ENCODE data around the gene SOBP.

SOBP gene

GRCh38 chr6:107692351-107692750 is 202.4 kb downstream of the SOBP start:
- no peak for DNase-seq (ENCODE audit: low spot score)
- in situ Hi-C loops (cut with MboI; ENCODE audit: low pct_unique_long_range_greater_than_20kb, low sequenced_read_pairs, unreplicated experiment), result loop anchor here (25.0 kb wide), 2 partner anchors 345 to 380 kb away; no protein-coding TSS in a partner anchor
- TF ChIP-seq CTCF (IDR thresholded peaks at IDR 0.05; ENCODE audit: extremely low read depth, insufficient read depth, missing control alignments), result no peak

- TF ChIP-seq CTCF (IDR thresholded peaks at IDR 0.05; ENCODE audit: extremely low read depth, insufficient read depth, missing control alignments), result no peak
- DNase-seq (ENCODE audit: low spot score), result no peak
- in situ Hi-C loops (cut with MboI; ENCODE audit: low pct_unique_long_range_greater_than_20kb, low sequenced_read_pairs, unreplicated experiment), result loop anchor here (25.0 kb wide), 2 partner anchors 342 to 383 kb away; no protein-coding TSS in a partner anchor
These were observed 205.3 kb downstream of the SOBP start for GRCh38 chr6:107695061-107695720.

GRCh38 chr6:107697682-107698081 is 207.8 kb downstream of the SOBP start:
- no peak for TF ChIP-seq CTCF (IDR thresholded peaks at IDR 0.05; ENCODE audit: extremely low read depth, insufficient read depth, missing control alignments)
- in situ Hi-C loops (cut with MboI; ENCODE audit: low pct_unique_long_range_greater_than_20kb, low sequenced_read_pairs, unreplicated experiment), result loop anchor here (25.0 kb wide), 2 partner anchors 340 to 385 kb away; no protein-coding TSS in a partner anchor
- DNase-seq (ENCODE audit: low spot score), result no peak

GRCh38 chr6:107698146-107698545 is 208.2 kb downstream of the SOBP start:
- no peak for TF ChIP-seq CTCF (IDR thresholded peaks at IDR 0.05; ENCODE audit: extremely low read depth, insufficient read depth, missing control alignments)
- no peak for DNase-seq (ENCODE audit: low spot score)
- in situ Hi-C loops (cut with MboI; ENCODE audit: low pct_unique_long_range_greater_than_20kb, low sequenced_read_pairs, unreplicated experiment), result loop anchor here (25.0 kb wide), 2 partner anchors 339 to 386 kb away; no protein-coding TSS in a partner anchor

GRCh38 chr6:107699254-107699653 is 209.3 kb downstream of the SOBP start:
- TF ChIP-seq CTCF (IDR thresholded peaks at IDR 0.05; ENCODE audit: extremely low read depth, insufficient read depth, missing control alignments), result no peak
- in situ Hi-C loops (cut with MboI; ENCODE audit: low pct_unique_long_range_greater_than_20kb, low sequenced_read_pairs, unreplicated experiment), result loop anchor here (25.0 kb wide), 2 partner anchors 338 to 387 kb away; no protein-coding TSS in a partner anchor
- DNase-seq (ENCODE audit: low spot score), result no peak

GRCh38 chr6:107699697-107700325 is 209.9 kb downstream of the SOBP start:
- in situ Hi-C loops (cut with MboI; ENCODE audit: low pct_unique_long_range_greater_than_20kb, low sequenced_read_pairs, unreplicated experiment), result loop anchor here (25.0 kb wide), 2 partner anchors 337 to 388 kb away; no protein-coding TSS in a partner anchor
- no peak for DNase-seq (ENCODE audit: low spot score)

More at GRCh38 chr6:107699697-107700325, 209.9 kb downstream of the SOBP start:
- no peak for TF ChIP-seq CTCF (IDR thresholded peaks at IDR 0.05; ENCODE audit: extremely low read depth, insufficient read depth, missing control alignments)

All from GM13977 (cell line).